HEK293 (cell line): ENCODE data around the gene ACADVL.

Source experiments
- GLI4 ChIP-seq: fragments of 450-650 bp; formaldehyde crosslinking; IDR thresholded peaks from 2 replicates; pipeline ENCODE4 v1.5.1; 2016; ENCODE audit warnings: missing biosample characterization, missing genetic modification characterization
- KLF16 ChIP-seq: fragments of 450-650 bp; formaldehyde crosslinking; IDR thresholded peaks from 2 replicates; pipeline ENCODE4 v1.5.1; 2017; ENCODE audit warnings: missing biosample characterization, missing genetic modification characterization
- KLF9 ChIP-seq: fragments of 450-650 bp; formaldehyde crosslinking; IDR thresholded peaks from 2 replicates; pipeline ENCODE4 v1.5.1; 2016; ENCODE audit warnings: missing biosample characterization, missing genetic modification characterization, low read depth
- MEIS1 ChIP-seq: sonication (generic); formaldehyde crosslinking; IDR thresholded peaks from 2 replicates; pipeline ENCODE4 v1.8.1; 2022; ENCODE audit warnings: missing genetic modification reagents, mild to moderate bottlenecking, borderline replicate concordance
- OVOL3 ChIP-seq: fragments of 450-650 bp; formaldehyde crosslinking; IDR thresholded peaks from 2 replicates; pipeline ENCODE4 v1.5.1; 2016; ENCODE audit warnings: missing biosample characterization, missing genetic modification characterization
- SCRT1 ChIP-seq: fragments of 450-650 bp; formaldehyde crosslinking; IDR thresholded peaks from 2 replicates; pipeline ENCODE4 v1.5.1; 2016; ENCODE audit warnings: missing biosample characterization, missing genetic modification characterization, borderline replicate concordance
- SP2 ChIP-seq: fragments of 450-650 bp; formaldehyde crosslinking; IDR thresholded peaks from 2 replicates; pipeline ENCODE4 v1.5.1; 2016; ENCODE audit warnings: missing biosample characterization, missing genetic modification characterization
- WT1 ChIP-seq: fragments of 450-650 bp; formaldehyde crosslinking; IDR thresholded peaks from 2 replicates; pipeline ENCODE4 v1.5.1; 2016; ENCODE audit warnings: missing biosample characterization, missing genetic modification characterization
- ZFP69B ChIP-seq: fragments of 450-650 bp; formaldehyde crosslinking; IDR thresholded peaks from 2 replicates; pipeline ENCODE4 v1.5.1; 2016; ENCODE audit warnings: missing biosample characterization, missing genetic modification characterization
- ZNF112 ChIP-seq: fragments of 450-650 bp; formaldehyde crosslinking; IDR thresholded peaks from 2 replicates; pipeline ENCODE4 v1.5.0; 2017; ENCODE audit warnings: missing biosample characterization, missing genetic modification characterization
- ZNF114 ChIP-seq: fragments of 450-650 bp; formaldehyde crosslinking; IDR thresholded peaks from 2 replicates; pipeline ENCODE4 v1.5.0; 2017; ENCODE audit warnings: missing biosample characterization, missing genetic modification characterization
- ZNF146 ChIP-seq: fragments of 450-650 bp; formaldehyde crosslinking; IDR thresholded peaks from 2 replicates; pipeline ENCODE4 v1.5.1; 2016; ENCODE audit warnings: missing biosample characterization, missing genetic modification characterization
- ZNF155 ChIP-seq: fragments of 450-650 bp; formaldehyde crosslinking; IDR thresholded peaks from 2 replicates; pipeline ENCODE4 v1.5.1; 2016; ENCODE audit warnings: missing biosample characterization, missing genetic modification characterization
- ZNF223 ChIP-seq: fragments of 450-650 bp; formaldehyde crosslinking; IDR thresholded peaks from 2 replicates; pipeline ENCODE4 v1.5.1; 2016; ENCODE audit warnings: missing biosample characterization, missing genetic modification characterization
- ZNF239 ChIP-seq: fragments of 450-650 bp; formaldehyde crosslinking; IDR thresholded peaks from 2 replicates; pipeline ENCODE4 v1.5.1; 2016; ENCODE audit warnings: missing biosample characterization, missing genetic modification characterization
- ZNF501 ChIP-seq: fragments of 450-650 bp; formaldehyde crosslinking; IDR thresholded peaks from 2 replicates; pipeline ENCODE4 v1.5.1; 2016; ENCODE audit warnings: missing biosample characterization, missing genetic modification characterization
- ZNF529 ChIP-seq: fragments of 450-650 bp; formaldehyde crosslinking; IDR thresholded peaks from 2 replicates; pipeline ENCODE4 v1.5.1; 2017; ENCODE audit warnings: missing genetic modification characterization, missing biosample characterization; ENCODE audit not compliant: insufficient replicate concordance
- ZNF621 ChIP-seq: fragments of 450-650 bp; formaldehyde crosslinking; IDR thresholded peaks from 2 replicates; pipeline ENCODE4 v1.5.1; 2017; ENCODE audit warnings: missing biosample characterization, missing genetic modification characterization
- ZNF624 ChIP-seq: fragments of 450-650 bp; formaldehyde crosslinking; IDR thresholded peaks from 2 replicates; pipeline ENCODE4 v1.5.1; 2017; ENCODE audit warnings: missing biosample characterization, missing genetic modification characterization
- ZNF639 ChIP-seq: fragments of 450-650 bp; formaldehyde crosslinking; IDR thresholded peaks from 2 replicates; pipeline ENCODE4 v1.5.1; 2016; ENCODE audit warnings: missing biosample characterization, missing genetic modification characterization
- ZNF645 ChIP-seq: fragments of 450-650 bp; formaldehyde crosslinking; IDR thresholded peaks from 2 replicates; pipeline ENCODE4; 2016; ENCODE audit warnings: missing biosample characterization, missing genetic modification characterization
- ZNF660 ChIP-seq: fragments of 450-650 bp; IDR thresholded peaks from 2 replicates; pipeline ENCODE4 v1.5.1; 2018; ENCODE audit warnings: missing biosample characterization, mild to moderate bottlenecking, missing genetic modification characterization
- ZNF677 ChIP-seq: fragments of 450-650 bp; IDR thresholded peaks from 2 replicates; pipeline ENCODE4 v1.5.0; 2018; ENCODE audit warnings: missing biosample characterization, mild to moderate bottlenecking, missing genetic modification characterization, moderate library complexity
- ZNF76 ChIP-seq: fragments of 450-650 bp; formaldehyde crosslinking; IDR thresholded peaks from 2 replicates; pipeline ENCODE4; 2016; ENCODE audit warnings: low read depth, missing biosample characterization, missing genetic modification characterization, borderline replicate concordance
- ZNF776 ChIP-seq: fragments of 450-650 bp; formaldehyde crosslinking; IDR thresholded peaks from 2 replicates; pipeline ENCODE4 v1.5.0; 2017; ENCODE audit warnings: missing biosample characterization, missing genetic modification characterization, borderline replicate concordance
- ZNF792 ChIP-seq: fragments of 450-650 bp; formaldehyde crosslinking; IDR thresholded peaks from 2 replicates; pipeline ENCODE4 v1.5.1; 2016; ENCODE audit warnings: missing biosample characterization, missing genetic modification characterization
- ZNF843 ChIP-seq: fragments of 450-650 bp; formaldehyde crosslinking; IDR thresholded peaks from 2 replicates; pipeline ENCODE4 v1.5.1; 2016; ENCODE audit warnings: missing biosample characterization, missing genetic modification characterization
- ZSCAN23 ChIP-seq: fragments of 450-650 bp; formaldehyde crosslinking; IDR thresholded peaks from 2 replicates; pipeline ENCODE4 v1.5.1; 2016; ENCODE audit warnings: missing biosample characterization, missing genetic modification characterization
- TF ChIP-seq, protein P1 (sequence below): fragments of 450-650 bp; formaldehyde crosslinking; IDR thresholded peaks from 2 replicates; pipeline ENCODE4 v1.5.1; 2017; ENCODE audit warnings: missing biosample characterization, mild to moderate bottlenecking, missing genetic modification characterization, moderate library complexity
- TF ChIP-seq, protein P2 (sequence below): fragments of 450-650 bp; formaldehyde crosslinking; IDR thresholded peaks from 2 replicates; pipeline ENCODE4 v1.5.1; 2016; ENCODE audit warnings: missing biosample characterization, missing genetic modification characterization
- TF ChIP-seq, protein P3 (sequence below): fragments of 450-650 bp; IDR thresholded peaks from 2 replicates; pipeline ENCODE4 v1.5.1; 2018; ENCODE audit warnings: missing biosample characterization, missing genetic modification characterization

Gene ACADVL

GRCh38 chr17:7234083-7234951, 14.6 kb downstream of the ACADVL start, which contains the start of gene DVL2 (continued):
- TF ChIP-seq ZFP69B (peak; percentile 60; the same call in 1 of the 2 replicates), ZNF843 (peak; percentile 90), ZNF76 (peak; percentile 77; the same call in 1 of the 2 replicates), ZNF501 (peak; percentile 91), ZNF639 (tag by site-specific recombination) (peak; percentile 67), GLI4 (tag by site-specific recombination) (no peak), KLF9 (tag by site-specific recombination) (peak; percentile 99), ZNF677 (no peak), ZNF645 (tag by site-specific recombination) (peak; percentile 92), ZNF660 (tag by site-specific recombination) (peak; percentile 36; the same call in 1 of the 2 replicates), SCRT1 (no peak), KLF16 (tag by site-specific recombination) (peak; percentile 98), ZNF114 (tag by site-specific recombination) (no peak), ZNF529 (tag by site-specific recombination) (no peak), ZNF146 (tag by site-specific recombination) (peak; percentile 79), ZNF624 (no peak), WT1 (tag by site-specific recombination) (peak; percentile 73), ZNF792 (tag by site-specific recombination) (peak; percentile 86; the same call in 1 of the 2 replicates), SP2 (peak; percentile 88), ZNF776 (tag by site-specific recombination) (no peak), ZSCAN23 (tag by site-specific recombination) (0 out of 2 replicates have a peak, but pooled peaks have one; percentile 57), MEIS1 (CRISPR knock-in tag) (no peak), ZNF155 (tag by site-specific recombination) (no peak), ZNF239 (tag by site-specific recombination) (0 out of 2 replicates have a peak, but pooled peaks have one; percentile 61), ZNF621 (tag by site-specific recombination) (no peak), ZNF112 (tag by site-specific recombination) (no peak), ZNF223 (tag by site-specific recombination) (0 out of 2 replicates have a peak, but pooled peaks have one; percentile 62), OVOL3 (peak; percentile 88)
- TF ChIP-seq, protein P1, sequence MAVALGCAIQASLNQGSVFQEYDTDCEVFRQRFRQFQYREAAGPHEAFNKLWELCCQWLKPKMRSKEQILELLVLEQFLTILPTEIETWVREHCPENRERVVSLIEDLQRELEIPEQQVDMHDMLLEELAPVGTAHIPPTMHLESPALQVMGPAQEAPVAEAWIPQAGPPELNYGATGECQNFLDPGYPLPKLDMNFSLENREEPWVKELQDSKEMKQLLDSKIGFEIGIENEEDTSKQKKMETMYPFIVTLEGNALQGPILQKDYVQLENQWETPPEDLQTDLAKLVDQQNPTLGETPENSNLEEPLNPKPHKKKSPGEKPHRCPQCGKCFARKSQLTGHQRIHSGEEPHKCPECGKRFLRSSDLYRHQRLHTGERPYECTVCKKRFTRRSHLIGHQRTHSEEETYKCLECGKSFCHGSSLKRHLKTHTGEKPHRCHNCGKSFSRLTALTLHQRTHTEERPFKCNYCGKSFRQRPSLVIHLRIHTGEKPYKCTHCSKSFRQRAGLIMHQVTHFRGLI (tag by site-specific recombination): 0 out of 2 replicates have a peak, but pooled peaks have one; percentile 14
- TF ChIP-seq, protein P2, sequence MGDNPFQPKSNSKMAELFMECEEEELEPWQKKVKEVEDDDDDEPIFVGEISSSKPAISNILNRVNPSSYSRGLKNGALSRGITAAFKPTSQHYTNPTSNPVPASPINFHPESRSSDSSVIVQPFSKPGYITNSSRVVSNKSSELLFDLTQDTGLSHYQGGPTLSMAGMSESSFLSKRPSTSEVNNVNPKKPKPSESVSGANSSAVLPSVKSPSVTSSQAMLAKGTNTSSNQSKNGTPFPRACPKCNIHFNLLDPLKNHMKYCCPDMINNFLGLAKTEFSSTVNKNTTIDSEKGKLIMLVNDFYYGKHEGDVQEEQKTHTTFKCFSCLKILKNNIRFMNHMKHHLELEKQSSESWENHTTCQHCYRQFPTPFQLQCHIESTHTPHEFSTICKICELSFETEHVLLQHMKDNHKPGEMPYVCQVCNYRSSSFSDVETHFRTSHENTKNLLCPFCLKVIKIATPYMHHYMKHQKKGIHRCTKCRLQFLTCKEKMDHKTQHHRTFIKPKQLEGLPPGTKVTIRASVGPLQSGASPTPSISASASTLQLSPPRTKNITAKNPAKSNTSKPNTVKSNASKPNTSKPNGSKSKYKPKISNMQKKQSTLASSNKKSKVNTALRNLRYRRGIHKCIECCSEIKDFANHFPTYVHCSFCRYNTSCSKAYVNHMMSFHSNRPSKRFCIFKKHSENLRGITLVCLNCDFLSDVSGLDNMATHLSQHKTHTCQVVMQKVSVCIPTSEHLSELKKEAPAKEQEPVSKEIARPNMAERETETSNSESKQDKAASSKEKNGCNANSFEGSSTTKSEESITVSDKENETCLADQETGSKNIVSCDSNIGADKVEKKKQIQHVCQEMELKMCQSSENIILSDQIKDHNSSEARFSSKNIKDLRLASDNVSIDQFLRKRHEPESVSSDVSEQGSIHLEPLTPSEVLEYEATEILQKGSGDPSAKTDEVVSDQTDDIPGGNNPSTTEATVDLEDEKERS: no peak
- TF ChIP-seq, protein P3, sequence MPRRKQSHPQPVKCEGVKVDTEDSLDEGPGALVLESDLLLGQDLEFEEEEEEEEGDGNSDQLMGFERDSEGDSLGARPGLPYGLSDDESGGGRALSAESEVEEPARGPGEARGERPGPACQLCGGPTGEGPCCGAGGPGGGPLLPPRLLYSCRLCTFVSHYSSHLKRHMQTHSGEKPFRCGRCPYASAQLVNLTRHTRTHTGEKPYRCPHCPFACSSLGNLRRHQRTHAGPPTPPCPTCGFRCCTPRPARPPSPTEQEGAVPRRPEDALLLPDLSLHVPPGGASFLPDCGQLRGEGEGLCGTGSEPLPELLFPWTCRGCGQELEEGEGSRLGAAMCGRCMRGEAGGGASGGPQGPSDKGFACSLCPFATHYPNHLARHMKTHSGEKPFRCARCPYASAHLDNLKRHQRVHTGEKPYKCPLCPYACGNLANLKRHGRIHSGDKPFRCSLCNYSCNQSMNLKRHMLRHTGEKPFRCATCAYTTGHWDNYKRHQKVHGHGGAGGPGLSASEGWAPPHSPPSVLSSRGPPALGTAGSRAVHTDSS: no peak
